ENCODE results near the gene TSPAN4. TPM values are rescaled to one million over a fixed set of nuclear protein-coding genes. Genes with fewer than 3 reads are reported as not detected.

The TSPAN4 gene
- total and polyA plus RNA-seq, 9 of the 15 experiments (the other 6 are each of a cell fraction or from before 2014, with no cell fraction given), result 0.07 to 31.0 (median 15.7) TPM

DNA sequence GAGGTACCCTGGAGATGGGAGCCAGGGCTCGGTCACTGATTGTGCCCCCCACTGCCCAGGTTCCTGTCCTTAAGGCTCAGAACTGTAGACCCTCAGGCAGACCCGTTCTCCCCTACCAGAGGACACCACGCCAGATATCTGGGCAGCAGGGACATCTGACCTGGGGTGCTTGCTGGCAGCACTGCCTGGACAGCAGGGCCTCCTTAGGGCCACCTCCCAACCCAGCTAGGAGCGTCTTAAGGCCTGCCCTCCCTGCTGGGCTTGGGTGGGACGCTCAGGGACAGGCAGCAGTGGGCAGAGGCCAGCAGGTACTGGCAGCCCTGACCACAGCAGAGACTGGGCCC lies 3.4 kb upstream of the TSPAN4 start:
- Histone ChIP-seq H2AFZ (ENCODE audit: low read depth, low read length) (no peak overlapping the region), H3K4me2 (ENCODE audit: insufficient read depth, low read length) (no peak overlapping the region), H3K27me3 (ENCODE audit: control insufficient read depth in 2 of 2, insufficient read depth in 2 of 2, low read length in 2 of 2) (no peaks in the 10 kb centered on the region), H3K4me3 (no peak overlapping the region), H3K36me3 (ENCODE audit: control insufficient read depth, insufficient read depth, low read length) (peaks cover 65% of the 10 kb centered on the region; the same call in 2 of the 3 replicates), H4K20me1 (replicated peaks; ENCODE audit: control insufficient read depth, insufficient read depth, low read length) (peaks cover 7% of the 10 kb centered on the region), H3K9ac (ENCODE audit: insufficient read depth in 1 of 2, low read depth in 2 of 2, low read length in 2 of 2) (peak overlapping the region; percentile 25 to 81; a peak in 2 of 4 replicates), H3K9me3 (replicated peaks; ENCODE audit: control insufficient read depth, insufficient read depth, low read depth, low read length) (no peaks in the 10 kb centered on the region), H3K27ac (ENCODE audit: extremely low read depth, low read depth, low read length) (peak overlapping the region; percentile 69), H3K4me1 (replicated peaks in 1 of 2; ENCODE audit: control insufficient read depth in 2 of 2, insufficient read depth in 2 of 2, low read length in 2 of 2) (peaks cover 31 to 82% of the 10 kb centered on the region in 2 experiments), H3K9me1 (ENCODE audit: control insufficient read depth, insufficient read depth, low read length) (peaks cover 4% of the 10 kb centered on the region), H3K79me2 (ENCODE audit: control insufficient read depth, insufficient read depth, low read length) (peaks cover 74% of the 10 kb centered on the region)
- POLR2A ChIA-PET, result interaction anchor here (0.6 to 5.2 kb wide), 3 partner anchors 11 to 263 kb away, joined by 4 to 36 read pairs (median 5); partner anchors contain the start of genes CRACR2B and PNPLA2
- no TSS peak for BruUV-seq (replicated peaks)
- ATAC-seq (no peak), DNase-seq (ENCODE audit: extremely low read depth in 1 of 4, low spot score in 3 of 4) (no peak), FAIRE-seq (no peak)
- TF ChIP-seq, protein P1, sequence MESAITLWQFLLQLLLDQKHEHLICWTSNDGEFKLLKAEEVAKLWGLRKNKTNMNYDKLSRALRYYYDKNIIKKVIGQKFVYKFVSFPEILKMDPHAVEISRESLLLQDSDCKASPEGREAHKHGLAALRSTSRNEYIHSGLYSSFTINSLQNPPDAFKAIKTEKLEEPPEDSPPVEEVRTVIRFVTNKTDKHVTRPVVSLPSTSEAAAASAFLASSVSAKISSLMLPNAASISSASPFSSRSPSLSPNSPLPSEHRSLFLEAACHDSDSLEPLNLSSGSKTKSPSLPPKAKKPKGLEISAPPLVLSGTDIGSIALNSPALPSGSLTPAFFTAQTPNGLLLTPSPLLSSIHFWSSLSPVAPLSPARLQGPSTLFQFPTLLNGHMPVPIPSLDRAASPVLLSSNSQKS (CRISPR knock-in tag; IDR thresholded peaks at IDR 0.05), result no peak
- TF ChIP-seq NFATC3 (IDR thresholded peaks at IDR 0.05), result no peak
- no peak for TF ChIP-seq KLF6 (CRISPR knock-in tag; IDR thresholded peaks at IDR 0.05; ENCODE audit: borderline replicate concordance)
- no peak for TF ChIP-seq EZH2 (IDR thresholded peaks at IDR 0.05; ENCODE audit: borderline replicate concordance, low read depth, low read length)
- TF ChIP-seq ERF (CRISPR knock-in tag; IDR thresholded peaks at IDR 0.05), result 0 out of 2 replicates have a peak, but pooled peaks have one; percentile 10
- TF ChIP-seq POLR2A (conservative IDR thresholded peaks at IDR 0.05), result peak; percentile 17
- TF ChIP-seq, protein P2, sequence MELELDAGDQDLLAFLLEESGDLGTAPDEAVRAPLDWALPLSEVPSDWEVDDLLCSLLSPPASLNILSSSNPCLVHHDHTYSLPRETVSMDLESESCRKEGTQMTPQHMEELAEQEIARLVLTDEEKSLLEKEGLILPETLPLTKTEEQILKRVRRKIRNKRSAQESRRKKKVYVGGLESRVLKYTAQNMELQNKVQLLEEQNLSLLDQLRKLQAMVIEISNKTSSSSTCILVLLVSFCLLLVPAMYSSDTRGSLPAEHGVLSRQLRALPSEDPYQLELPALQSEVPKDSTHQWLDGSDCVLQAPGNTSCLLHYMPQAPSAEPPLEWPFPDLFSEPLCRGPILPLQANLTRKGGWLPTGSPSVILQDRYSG (tag; conservative IDR thresholded peaks at IDR 0.05; ENCODE audit: low read depth), result no peak
- no peak for TF ChIP-seq NFRKB (IDR thresholded peaks at IDR 0.05; ENCODE audit: low read depth)
- TF ChIP-seq ZBTB1 (CRISPR knock-in tag; IDR thresholded peaks at IDR 0.05; ENCODE audit: borderline replicate concordance, low read depth), result no peak
- TF ChIP-seq EWSR1 (IDR thresholded peaks at IDR 0.05; ENCODE audit: borderline replicate concordance, low read depth, partially characterized antibody), result no peak
- no peak for TF ChIP-seq ZNF143 (CRISPR knock-in tag; IDR thresholded peaks at IDR 0.05)
- peak; percentile 23; the same call in 1 of the 2 replicates for TF ChIP-seq SUPT5H (IDR thresholded peaks at IDR 0.05)
- no peak for TF ChIP-seq PPARD (CRISPR knock-in tag; IDR thresholded peaks at IDR 0.05)
- TF ChIP-seq SRSF7 (optimal IDR thresholded peaks at IDR 0.05; ENCODE audit: low read depth, low read length), result no peak
- TF ChIP-seq TFAM (CRISPR knock-in tag; conservative IDR thresholded peaks at IDR 0.05), result no peak
- TF ChIP-seq NBN (IDR thresholded peaks at IDR 0.05; ENCODE audit: low read depth), result no peak
- no peak for TF ChIP-seq ZKSCAN3 (CRISPR knock-in tag; IDR thresholded peaks at IDR 0.05)
- TF ChIP-seq ATF7 (IDR thresholded peaks at IDR 0.05), result no peak
- TF ChIP-seq PHF21A (IDR thresholded peaks at IDR 0.05; ENCODE audit: borderline replicate concordance, low read depth), result no peak
- TF ChIP-seq SP1 (CRISPR knock-in tag; IDR thresholded peaks at IDR 0.05), result no peak
- intact Hi-C loops (cut with micrococcal nuclease), result no loop called here
- CTCF ChIA-PET (ENCODE audit: low intra/inter-chr PET ratio), result no interaction called here
- in situ Hi-C loops (cut with MboI), result no loop called here
- 85% methylated on average over 5 of the region's 5 CpGs for WGBS (ENCODE audit: insufficient coverage, low coverage, missing lambda C conversion rate)

Measured in K562 (cell line).